Loucy (cell line): ENCODE results near the gene BTN3A1.

ENCODE experiments used
- CTCF ChIP-seq: fragments of 200-600 bp; sonication (generic); conservative IDR thresholded peaks from 2 replicates; pipeline ENCODE4 v1.5.1; 2014; ENCODE audit warnings: mild to moderate bottlenecking, antibody characterized with exemption, low read length
- EZH2phosphoT487 ChIP-seq: fragments of 200-600 bp; IDR thresholded peaks from 2 replicates; pipeline ENCODE4 v1.6.1; 2018; ENCODE audit warnings: antibody characterized with exemption, mild to moderate bottlenecking, moderate library complexity, borderline replicate concordance

- no peak for TF ChIP-seq CTCF
- no peak for TF ChIP-seq EZH2phosphoT487
Measured at GRCh38 chr6:26390531-26390930, 11.5 kb upstream of the BTN3A1 start.
